Measurements from ENCODE around the gene MUC4. TPM values are rescaled to one million over a fixed set of nuclear protein-coding genes. Genes with fewer than 3 reads are reported as not detected.

Gene MUC4
- total and polyA plus RNA-seq, 3 experiments from 2014 or later, result 0.24 to 0.35 TPM; not detected in 1

GRCh38 chr3:195839260-195840010, 27.7 kb upstream of the MUC4 start:
- DNase-seq, result no peak
- Mint-ChIP-seq H3K36me3 (no peaks in the 10 kb centered on the region), H3K4me1 (no peaks in the 10 kb centered on the region), H3K27me3 (peaks cover 4 to 12% of the 10 kb centered on the region in 2 donors), H3K27ac (no peak overlapping the region), H3K9me3 (no peaks in the 10 kb centered on the region), H3K4me3 (no peak overlapping the region)
- no peaks in the 10 kb centered on the region for H3K4me1 ChIP-seq (ENCODE audit: insufficient read depth, low read length)
- no peaks in the 10 kb centered on the region for H3K9me3 ChIP-seq (ENCODE audit: low read length)
- H3K36me3 ChIP-seq (ENCODE audit: insufficient read depth, low read length), result no peaks in the 10 kb centered on the region
- no peak overlapping the region for H3K27ac ChIP-seq (ENCODE audit: low read depth, low read length)
- ChIA-PET CTCF (interaction anchor here (1.8 kb wide), 1 partner anchor 11 kb away, joined by 14 read pairs; no protein-coding TSS in a partner anchor), POLR2A (no interaction called here)
- no peaks in the 10 kb centered on the region for H3K27me3 ChIP-seq (ENCODE audit: insufficient read depth, low read length, poor library complexity, severe bottlenecking)
- no peak overlapping the region for H3K4me3 ChIP-seq (ENCODE audit: low read length)

DNA sequence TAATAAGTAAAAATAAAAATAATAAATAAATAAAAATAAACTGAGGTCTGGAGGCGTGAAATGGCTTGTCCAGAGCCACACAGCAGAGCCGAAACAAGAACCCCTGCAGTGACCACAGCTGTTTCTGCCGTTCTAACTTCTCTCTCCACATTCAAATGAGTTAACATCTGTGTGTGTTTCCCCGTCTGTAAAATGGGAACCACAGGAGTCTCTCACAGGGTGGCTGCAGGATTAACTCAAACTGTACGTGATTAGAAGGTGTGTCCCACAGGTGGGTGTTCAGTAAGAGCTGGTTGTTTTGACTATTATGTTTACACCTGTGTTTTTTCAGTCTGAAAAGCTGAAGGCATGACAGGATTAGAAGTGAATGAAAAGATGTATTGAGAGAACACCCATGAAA, 27.0 kb upstream of the MUC4 start:
- no peaks in the 10 kb centered on the region for H3K9me3 ChIP-seq (ENCODE audit: low read length)
- H3K4me3 Mint-ChIP-seq, result no peak overlapping the region
- H3K27ac ChIP-seq (ENCODE audit: low read depth, low read length), result no peak overlapping the region
- no peaks in the 10 kb centered on the region for H3K4me1 Mint-ChIP-seq
- DNase-seq, result no peak
- ChIA-PET CTCF (interaction anchor here (1.8 kb wide), 1 partner anchor 11 kb away, joined by 14 read pairs; no protein-coding TSS in a partner anchor), POLR2A (no interaction called here)
- no peaks in the 10 kb centered on the region for H3K36me3 ChIP-seq (ENCODE audit: insufficient read depth, low read length)
- no peaks in the 10 kb centered on the region for H3K9me3 Mint-ChIP-seq
- H3K36me3 Mint-ChIP-seq, result no peaks in the 10 kb centered on the region
- H3K4me1 ChIP-seq (ENCODE audit: insufficient read depth, low read length), result no peaks in the 10 kb centered on the region
- no peak overlapping the region for H3K27ac Mint-ChIP-seq
- no peaks in the 10 kb centered on the region for H3K27me3 ChIP-seq (ENCODE audit: insufficient read depth, low read length, poor library complexity, severe bottlenecking)
- no peak overlapping the region for H3K4me3 ChIP-seq (ENCODE audit: low read length)
- peaks cover 4 to 12% of the 10 kb centered on the region in 2 donors for H3K27me3 Mint-ChIP-seq

- Mint-ChIP-seq H3K36me3 (no peaks in the 10 kb centered on the region), H3K27me3 (peaks cover 4 to 12% of the 10 kb centered on the region in 2 donors), H3K27ac (no peak overlapping the region), H3K9me3 (no peaks in the 10 kb centered on the region), H3K4me1 (no peaks in the 10 kb centered on the region), H3K4me3 (no peak overlapping the region)
- POLR2A ChIA-PET, result no interaction called here
- CTCF ChIA-PET, result no interaction called here
- H3K4me1 ChIP-seq (ENCODE audit: insufficient read depth, low read length), result no peaks in the 10 kb centered on the region
- no peak for DNase-seq
- H3K27ac ChIP-seq (ENCODE audit: low read depth, low read length), result no peak overlapping the region
- no peaks in the 10 kb centered on the region for H3K36me3 ChIP-seq (ENCODE audit: insufficient read depth, low read length)
- H3K27me3 ChIP-seq (ENCODE audit: insufficient read depth, low read length, poor library complexity, severe bottlenecking), result no peaks in the 10 kb centered on the region
- H3K4me3 ChIP-seq (ENCODE audit: low read length), result no peak overlapping the region
- no peaks in the 10 kb centered on the region for H3K9me3 ChIP-seq (ENCODE audit: low read length)
These were observed 24.9 kb upstream of the MUC4 start for GRCh38 chr3:195836476-195837135.

DNA sequence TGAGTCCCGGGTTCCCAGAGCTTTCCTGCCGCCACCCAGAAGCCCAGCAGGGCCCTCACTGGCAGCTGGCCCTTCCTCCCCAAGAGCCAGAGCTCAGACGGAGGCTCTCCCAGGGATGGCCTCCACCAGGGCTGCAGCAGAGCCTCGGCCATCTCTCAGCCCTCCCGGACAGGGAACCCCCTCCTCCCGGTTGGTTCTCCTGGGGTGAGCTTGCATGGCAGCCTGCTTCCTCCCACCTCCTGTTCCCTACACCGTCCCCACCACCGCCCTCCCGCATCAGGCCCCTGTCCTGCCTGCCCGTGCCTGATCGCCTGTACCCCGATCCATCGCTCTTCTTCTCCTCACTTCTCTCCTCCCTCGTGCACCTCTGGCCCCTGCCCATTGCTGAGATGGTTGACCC, 24.1 kb upstream of the MUC4 start:
- Mint-ChIP-seq H3K9me3 (no peaks in the 10 kb centered on the region), H3K4me3 (no peak overlapping the region), H3K27ac (no peak overlapping the region), H3K4me1 (no peaks in the 10 kb centered on the region), H3K36me3 (no peaks in the 10 kb centered on the region), H3K27me3 (peaks cover 4 to 12% of the 10 kb centered on the region in 2 donors)
- Histone ChIP-seq H3K27ac (ENCODE audit: low read depth, low read length) (no peak overlapping the region), H3K9me3 (ENCODE audit: low read length) (no peaks in the 10 kb centered on the region), H3K36me3 (ENCODE audit: insufficient read depth, low read length) (no peaks in the 10 kb centered on the region), H3K4me3 (ENCODE audit: low read length) (no peak overlapping the region), H3K27me3 (ENCODE audit: insufficient read depth, low read length, poor library complexity, severe bottlenecking) (no peaks in the 10 kb centered on the region), H3K4me1 (ENCODE audit: insufficient read depth, low read length) (no peaks in the 10 kb centered on the region)
- CTCF ChIA-PET, result interaction anchor here (1.3 kb wide), 1 partner anchor 15 kb away, joined by 3 read pairs; no protein-coding TSS in a partner anchor
- DNase-seq, result peak in 1 of 5 donors; percentile 45
- POLR2A ChIA-PET, result no interaction called here

- H3K4me3 Mint-ChIP-seq, result no peak overlapping the region
- H3K27me3 Mint-ChIP-seq, result peaks cover 4 to 15% of the 10 kb centered on the region in 2 donors
- peak in 1 of 5 donors; percentile 11 for DNase-seq
- ChIA-PET CTCF (interaction anchor here (1.3 kb wide), 1 partner anchor 16 kb away, joined by 3 read pairs; no protein-coding TSS in a partner anchor), POLR2A (no interaction called here)
- no peaks in the 10 kb centered on the region for H3K36me3 Mint-ChIP-seq
- no peaks in the 10 kb centered on the region for H3K9me3 Mint-ChIP-seq
- Histone ChIP-seq H3K4me3 (ENCODE audit: low read length) (no peak overlapping the region), H3K9me3 (ENCODE audit: low read length) (no peaks in the 10 kb centered on the region), H3K27ac (ENCODE audit: low read depth, low read length) (no peak overlapping the region), H3K36me3 (ENCODE audit: insufficient read depth, low read length) (no peaks in the 10 kb centered on the region), H3K27me3 (ENCODE audit: insufficient read depth, low read length, poor library complexity, severe bottlenecking) (no peaks in the 10 kb centered on the region), H3K4me1 (ENCODE audit: insufficient read depth, low read length) (no peaks in the 10 kb centered on the region)
- no peaks in the 10 kb centered on the region for H3K4me1 Mint-ChIP-seq
- no peak overlapping the region for H3K27ac Mint-ChIP-seq
These were observed 23.2 kb upstream of the MUC4 start for GRCh38 chr3:195834675-195835583.

- no peak overlapping the region for H3K4me3 ChIP-seq (ENCODE audit: low read length)
- ChIA-PET POLR2A (no interaction called here), CTCF (interaction anchor here (2.9 kb wide), 1 partner anchor 21 kb away, joined by 13 read pairs; no protein-coding TSS in a partner anchor)
- Mint-ChIP-seq H3K4me1 (no peaks in the 10 kb centered on the region), H3K4me3 (no peak overlapping the region), H3K27ac (no peak overlapping the region), H3K36me3 (no peaks in the 10 kb centered on the region), H3K9me3 (no peaks in the 10 kb centered on the region), H3K27me3 (peaks cover 0 to 7% of the 10 kb centered on the region in 2 donors)
- no peaks in the 10 kb centered on the region for H3K4me1 ChIP-seq (ENCODE audit: insufficient read depth, low read length)
- H3K27me3 ChIP-seq (ENCODE audit: insufficient read depth, low read length, poor library complexity, severe bottlenecking), result no peaks in the 10 kb centered on the region
- no peak overlapping the region for H3K27ac ChIP-seq (ENCODE audit: low read depth, low read length)
- no peaks in the 10 kb centered on the region for H3K9me3 ChIP-seq (ENCODE audit: low read length)
- H3K36me3 ChIP-seq (ENCODE audit: insufficient read depth, low read length), result no peaks in the 10 kb centered on the region
- DNase-seq, result no peak
These were observed 18.1 kb upstream of the MUC4 start for GRCh38 chr3:195829897-195830254.

DNA sequence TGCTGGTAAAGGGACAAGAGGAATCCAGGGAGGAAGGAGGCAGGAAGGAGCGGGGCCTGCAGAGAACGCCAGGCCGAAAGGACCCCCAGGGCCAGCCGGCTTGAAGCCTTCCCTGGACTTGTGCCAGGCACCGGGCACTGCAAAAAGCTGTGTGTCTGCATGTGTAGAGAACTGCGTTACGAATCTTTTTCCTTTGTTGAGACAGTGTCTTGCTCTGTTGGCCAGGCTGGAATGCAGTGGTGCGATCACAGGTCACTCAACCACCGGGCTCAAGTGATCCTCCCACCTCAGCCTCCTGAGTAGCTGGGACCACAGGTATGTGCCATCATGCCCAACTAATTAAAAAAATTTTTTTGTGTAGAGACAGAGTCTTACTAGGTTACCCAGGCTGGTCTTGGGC, 17.0 kb upstream of the MUC4 start:
- Mint-ChIP-seq H3K27ac (no peak overlapping the region), H3K27me3 (peaks cover 0 to 10% of the 10 kb centered on the region in 2 donors), H3K4me3 (no peak overlapping the region), H3K4me1 (no peaks in the 10 kb centered on the region), H3K36me3 (no peaks in the 10 kb centered on the region), H3K9me3 (no peaks in the 10 kb centered on the region)
- POLR2A ChIA-PET, result no interaction called here
- Histone ChIP-seq H3K4me3 (ENCODE audit: low read length) (no peak overlapping the region), H3K27me3 (ENCODE audit: insufficient read depth, low read length, poor library complexity, severe bottlenecking) (no peaks in the 10 kb centered on the region), H3K27ac (ENCODE audit: low read depth, low read length) (no peak overlapping the region), H3K4me1 (ENCODE audit: insufficient read depth, low read length) (no peaks in the 10 kb centered on the region), H3K9me3 (ENCODE audit: low read length) (no peaks in the 10 kb centered on the region), H3K36me3 (ENCODE audit: insufficient read depth, low read length) (no peaks in the 10 kb centered on the region)
- CTCF ChIA-PET, result interaction anchor here (2.9 kb wide), 1 partner anchor 22 kb away, joined by 13 read pairs; no protein-coding TSS in a partner anchor
- DNase-seq, result no peak
